Activated CD4-positive, alpha-beta T cell treated with anti-CD3 and anti-CD28 coated beads, Interleukin-2, amount 50 U/mL, for 16 hours (primary cell): ENCODE results near the gene CCDC149.
A peak's percentile ranks its signal among the peaks of the same experiment; 100 is the strongest.

Experiments used
- DNase-seq: peaks from one replicate; pipeline ENCODE4 v3.0.0-alpha.2; 2020

Gene CCDC149

GRCh38 chr4:24877868-24878635 lies 34.8 kb downstream of the CCDC149 start:
- no peak for DNase-seq

DNA sequence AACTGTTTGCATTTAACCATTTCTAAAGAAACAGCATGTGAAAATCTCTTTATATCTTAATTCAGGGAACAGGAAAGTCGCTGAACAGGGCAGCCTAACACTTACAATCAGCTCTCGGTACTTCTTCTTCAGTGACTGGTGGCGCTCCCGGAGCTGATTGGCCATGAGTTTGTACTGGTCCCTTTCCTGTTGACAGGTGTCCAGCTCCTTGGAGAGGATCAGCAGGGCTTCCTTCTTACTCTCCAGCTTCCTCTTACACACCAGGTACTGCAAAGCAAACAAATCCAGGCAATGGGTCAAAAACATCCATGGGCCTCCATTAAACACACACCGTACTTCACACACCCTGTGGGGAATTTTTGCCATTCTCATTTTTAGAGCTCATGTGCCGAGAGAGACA lies 36.4 kb downstream of the CCDC149 start:
- no peak for DNase-seq

GRCh38 chr4:24872720-24873119 lies 40.1 kb downstream of the CCDC149 start:
- no peak for DNase-seq

DNA sequence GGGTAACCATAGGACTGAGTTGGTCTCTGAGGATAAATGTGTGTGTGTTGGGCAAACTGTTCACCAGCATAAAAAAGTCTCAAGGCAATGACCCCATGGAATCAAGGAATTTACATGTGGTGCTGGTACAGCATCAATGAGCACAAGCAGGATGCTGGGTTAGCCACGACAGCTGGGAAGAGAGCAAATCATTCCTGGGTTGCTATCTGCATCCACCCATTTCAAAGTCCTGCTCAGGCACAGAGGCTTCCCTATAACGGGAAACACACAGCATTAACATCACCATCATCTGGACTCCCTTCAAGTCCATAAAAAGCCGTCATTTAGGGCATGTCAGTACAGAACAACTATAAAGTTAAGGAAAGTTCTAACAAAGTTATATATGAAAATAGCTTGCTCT lies 41.6 kb downstream of the CCDC149 start:
- no peak for DNase-seq

DNA sequence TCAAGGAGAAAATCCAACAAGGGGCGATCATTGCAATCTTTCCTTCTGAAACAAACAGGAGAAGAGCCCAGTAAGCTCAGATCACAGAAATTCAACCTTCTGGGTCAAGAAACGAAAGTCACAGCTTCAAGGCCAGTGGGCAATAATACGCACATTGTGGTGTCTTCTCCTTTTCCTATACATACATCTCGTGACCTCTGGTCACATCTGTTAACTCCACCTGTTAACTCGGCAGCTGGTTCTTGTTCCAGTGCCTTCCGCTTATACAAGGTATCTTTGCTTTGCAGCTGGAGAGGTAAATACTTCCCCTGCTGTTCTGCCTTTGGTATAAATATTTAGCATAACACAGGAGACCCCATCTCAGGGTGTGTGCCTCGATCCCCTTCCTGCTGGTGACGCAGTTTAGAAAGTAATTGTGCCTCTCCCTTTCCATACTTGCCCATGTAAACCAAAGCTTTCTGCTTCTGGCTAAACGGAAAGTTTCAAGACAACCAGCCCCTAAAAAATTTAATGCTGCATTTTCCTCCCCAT lies 45.0 kb downstream of the CCDC149 start:
- no peak for DNase-seq

DNA sequence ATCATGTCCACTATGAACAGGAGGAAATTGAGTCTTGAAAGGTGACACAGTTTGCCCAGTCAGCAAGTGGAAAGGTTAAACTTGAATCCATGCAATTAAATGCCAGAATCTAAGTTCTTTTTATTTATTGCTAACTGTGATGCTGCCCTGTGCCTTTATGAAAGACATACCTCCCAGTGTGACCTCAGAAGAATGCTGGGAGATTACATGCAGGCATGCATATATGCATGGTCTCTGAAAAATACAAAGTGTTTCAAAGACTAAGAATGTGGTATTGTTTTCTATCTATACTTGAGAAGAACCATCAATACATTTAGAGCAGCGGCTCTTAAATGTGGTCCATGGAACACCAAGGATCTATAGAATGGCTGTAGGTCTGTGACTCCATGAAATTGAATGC lies 45.6 kb downstream of the CCDC149 start:
- DNase-seq: no peak

DNA sequence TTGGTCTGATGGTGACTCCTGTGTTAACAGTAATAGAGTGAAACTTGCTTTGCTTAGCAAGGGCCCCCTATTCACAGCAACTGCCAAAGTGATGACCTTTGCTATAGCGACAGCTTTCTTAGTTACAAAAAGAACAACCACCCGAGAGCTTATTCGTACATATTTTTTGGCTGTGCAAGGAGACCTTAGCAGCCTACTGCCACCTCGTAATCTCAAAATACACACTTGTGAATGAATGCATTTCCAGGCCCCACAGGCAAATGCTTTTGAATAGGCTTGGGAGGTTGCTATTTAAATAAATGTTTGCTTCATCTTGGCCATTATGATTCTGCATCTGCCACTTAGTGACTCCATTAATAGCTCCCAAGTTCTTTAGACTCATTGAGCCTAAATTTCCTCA lies 47.4 kb downstream of the CCDC149 start:
- DNase-seq: no peak

GRCh38 chr4:24863799-24864198 lies 49.0 kb downstream of the CCDC149 start:
- DNase-seq: no peak

DNA sequence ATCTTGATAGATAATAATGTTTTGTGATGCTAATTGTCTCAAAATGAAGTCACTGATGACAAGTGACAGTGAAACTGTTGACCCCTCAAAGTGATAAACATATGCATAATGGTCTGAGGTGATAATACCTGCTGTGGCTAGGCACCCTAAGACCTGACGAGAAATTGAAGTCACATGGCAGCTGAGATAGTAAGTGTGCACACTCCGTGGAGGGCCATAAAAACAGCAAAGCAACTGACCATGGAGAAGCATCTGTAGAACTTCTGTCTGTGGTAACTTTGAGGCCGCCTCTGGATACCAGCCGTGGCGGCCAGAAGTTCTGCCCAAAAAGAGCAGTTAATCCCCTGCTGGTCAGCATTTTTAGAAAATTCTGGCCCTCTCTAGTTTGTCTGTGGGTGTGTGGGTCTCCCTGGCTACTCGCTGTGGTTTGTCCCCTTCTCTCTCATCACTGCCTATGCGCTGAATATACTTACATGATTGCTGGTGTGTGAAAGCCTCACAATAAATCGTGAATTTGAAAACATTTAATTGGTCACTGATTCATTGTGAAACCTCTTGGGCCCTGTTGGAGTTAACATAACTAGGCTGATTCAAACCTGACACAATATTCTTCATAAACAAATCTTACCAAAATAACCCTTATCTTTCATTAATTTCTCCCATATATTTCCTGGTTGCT lies 50.6 kb downstream of the CCDC149 start:
- no peak for DNase-seq

- DNase-seq: no peak
Observed at GRCh38 chr4:24858550-24858949, 54.3 kb downstream of the CCDC149 start.

GRCh38 chr4:24858026-24858425 lies 54.8 kb downstream of the CCDC149 start:
- DNase-seq: no peak

GRCh38 chr4:24856586-24856985 lies 56.3 kb downstream of the CCDC149 start:
- DNase-seq: no peak

DNA sequence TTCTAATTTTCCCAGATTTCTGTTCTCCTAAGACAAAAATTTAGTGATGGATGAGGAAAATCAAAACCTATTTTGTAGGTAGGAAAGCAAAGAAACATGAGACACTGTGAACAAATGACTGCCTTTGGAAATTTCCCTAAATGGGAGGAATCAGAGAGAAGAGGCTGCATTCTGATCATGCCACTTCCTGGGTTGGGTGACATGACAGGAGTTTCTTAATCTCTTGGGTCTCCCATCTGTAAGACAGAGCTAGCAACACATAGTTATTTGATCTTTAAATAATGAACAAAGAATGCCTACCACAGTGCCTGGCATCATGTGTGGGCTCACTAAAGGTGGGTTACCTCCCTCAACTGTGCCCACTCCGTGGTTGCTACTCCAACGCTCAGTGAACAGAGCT lies 57.1 kb downstream of the CCDC149 start:
- no peak for DNase-seq

GRCh38 chr4:24853142-24853541 lies 59.7 kb downstream of the CCDC149 start:
- DNase-seq: no peak

DNA sequence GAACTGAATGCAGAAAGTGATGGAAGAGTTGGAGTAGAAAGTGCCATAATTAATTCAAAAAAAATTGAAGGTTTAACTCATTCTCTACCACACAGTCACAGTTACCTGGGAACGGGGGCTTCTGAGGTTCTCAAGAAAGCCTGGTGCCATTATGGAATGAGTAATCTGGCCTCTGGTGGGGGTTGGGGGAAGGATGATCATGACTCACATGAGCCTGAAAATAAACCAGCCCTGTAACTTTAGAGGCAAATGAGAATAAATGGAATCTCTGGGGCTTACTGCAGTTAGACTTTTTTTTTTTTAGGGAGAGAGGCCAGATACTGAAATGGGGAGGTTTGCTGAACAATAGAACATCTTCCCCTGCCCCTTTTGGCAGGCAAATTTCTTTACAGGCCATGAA lies 62.2 kb downstream of the CCDC149 start:
- peak; percentile 9 for DNase-seq

DNA sequence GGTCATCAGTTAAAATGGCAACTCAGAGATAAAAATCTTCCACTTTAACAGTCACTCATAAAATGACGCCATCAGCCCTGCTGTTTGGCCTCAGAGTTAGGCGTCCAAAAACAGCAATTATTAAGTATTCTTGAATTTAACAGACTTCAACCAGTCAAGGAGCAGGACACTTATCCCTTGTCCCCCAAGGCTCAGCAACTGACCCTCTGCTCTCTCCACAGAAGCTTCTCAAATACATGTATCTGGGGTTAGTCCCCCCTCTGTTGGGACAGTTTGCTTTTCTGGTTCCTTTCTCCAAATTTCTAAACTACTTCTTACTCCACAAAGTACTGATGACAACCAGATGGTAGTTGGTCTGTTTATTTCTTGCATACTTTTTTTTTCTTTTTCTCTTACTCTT lies 63.1 kb downstream of the CCDC149 start:
- DNase-seq: no peak

DNA sequence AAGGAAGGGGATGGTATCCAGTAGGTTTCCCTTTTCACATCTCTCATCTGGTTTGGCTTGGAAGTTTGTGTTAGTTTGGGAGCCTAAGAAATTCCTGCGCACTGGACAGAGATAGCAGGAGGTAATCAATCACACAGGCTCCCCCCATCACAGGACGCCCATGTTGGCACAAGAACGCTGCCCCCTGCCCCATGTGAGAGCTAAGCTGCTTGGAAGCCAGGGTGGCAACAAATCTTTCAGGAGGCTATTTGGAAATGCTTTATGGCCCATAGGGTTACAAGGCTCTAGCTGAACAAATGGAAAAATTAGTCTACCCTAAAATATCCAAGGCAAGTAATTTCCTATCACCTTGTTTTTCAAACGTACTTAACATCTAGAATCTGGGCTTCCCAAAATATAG lies 63.5 kb downstream of the CCDC149 start:
- no peak for DNase-seq

GRCh38 chr4:24846716-24847115 lies 66.1 kb downstream of the CCDC149 start:
- no peak for DNase-seq

DNA sequence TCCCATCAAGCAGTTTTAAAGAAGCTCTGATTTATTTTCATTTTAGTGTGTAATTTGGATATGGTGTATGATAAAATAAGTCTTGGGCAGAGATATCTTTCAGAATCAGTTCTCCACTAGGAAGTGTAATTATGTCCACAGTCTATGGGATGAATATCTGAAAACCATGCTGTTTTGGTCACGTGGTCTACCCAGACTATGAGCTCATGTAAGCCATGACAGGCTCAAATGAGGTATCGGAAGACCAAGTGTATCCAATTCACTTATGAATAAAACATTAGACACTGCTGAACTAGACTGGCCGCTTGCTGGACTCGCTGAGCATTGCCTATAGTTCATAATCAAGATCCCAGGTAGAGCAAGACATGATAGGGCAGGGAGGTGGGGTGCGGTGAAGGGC lies 66.9 kb downstream of the CCDC149 start:
- DNase-seq: no peak

DNA sequence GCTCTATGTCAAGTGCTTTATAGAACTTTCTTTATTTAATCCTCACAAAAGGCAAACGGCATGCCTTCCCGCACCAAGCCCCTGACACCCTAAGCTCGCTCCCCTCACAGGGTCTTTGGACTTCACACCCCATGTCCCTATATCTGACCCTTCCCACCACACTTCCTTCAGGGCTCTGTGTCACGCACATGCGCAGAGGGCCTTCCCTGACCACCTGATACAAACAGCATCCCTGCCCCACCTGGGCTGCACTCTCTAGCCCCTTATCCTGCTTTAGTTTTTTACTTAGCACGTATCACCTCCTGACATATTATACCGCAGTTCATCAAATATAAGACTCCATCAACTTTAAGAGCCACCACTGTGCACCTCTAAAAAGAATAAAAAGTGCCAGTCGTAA lies 67.7 kb downstream of the CCDC149 start:
- DNase-seq: no peak

DNA sequence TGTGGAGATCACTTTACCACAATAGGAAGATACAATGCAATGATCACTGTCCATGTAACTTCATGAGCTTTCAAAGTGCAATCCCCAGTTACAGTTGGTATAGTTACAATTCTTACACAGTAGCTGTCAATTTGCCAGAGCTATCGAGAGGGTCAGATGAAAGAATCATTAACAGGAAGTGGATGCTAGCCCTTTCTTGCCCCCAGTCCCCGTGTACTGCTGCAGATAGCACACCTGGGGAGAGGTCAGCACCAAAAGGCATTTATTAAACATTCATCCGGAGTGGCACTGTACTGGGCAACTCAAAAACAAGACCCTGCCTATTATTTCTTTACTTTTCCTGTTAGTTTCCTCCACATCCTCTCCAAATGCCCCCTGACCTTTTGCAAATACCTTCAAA lies 69.7 kb downstream of the CCDC149 start:
- no peak for DNase-seq

DNA sequence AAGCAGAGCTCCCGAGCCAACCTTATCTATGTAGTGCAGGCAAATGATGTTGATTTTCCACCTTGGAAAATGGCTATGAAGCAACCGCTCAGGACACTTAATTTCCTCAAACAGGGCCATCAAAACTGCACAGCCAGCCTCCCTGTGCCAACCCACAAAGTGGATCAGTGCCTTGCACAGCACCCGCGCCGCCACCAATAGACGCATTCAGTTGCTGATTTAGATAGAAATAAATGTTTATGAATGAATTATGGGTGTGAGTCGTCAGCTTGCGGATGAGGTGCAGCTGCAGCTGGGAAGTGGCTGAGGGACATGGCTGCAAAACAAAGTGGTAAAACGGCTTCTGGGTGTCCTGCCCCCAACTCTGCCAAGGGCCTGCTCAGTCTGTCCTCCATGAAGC lies 70.5 kb downstream of the CCDC149 start:
- no peak for DNase-seq

- DNase-seq: no peak
Observed at GRCh38 chr4:24840826-24841543, 71.9 kb downstream of the CCDC149 start.

GRCh38 chr4:24840362-24840761 lies 72.5 kb downstream of the CCDC149 start:
- DNase-seq: no peak
